Endothelial cell of umbilical vein (primary cell): ENCODE results near the gene CNOT10. TPM values are rescaled to one million over a fixed set of nuclear protein-coding genes. Genes with fewer than 3 reads are reported as not detected.

Experiments
- BruUV-seq: library from RNA; stranded (reverse); fragments of 400-500 nt; replicated peaks from 2 replicates; lab custom pipeline; 2021; lab: Mats Ljungman, UMichigan
- CTCF ChIA-PET: fragments of 300-600, 350-600 bp; sonication (Branson Sonifier 250); formaldehyde crosslinking; loops from one replicate; lab custom pipeline; 2021; ENCODE audit warnings: antibody characterized with exemption, inconsistent platforms; lab: Charles Lee
- POLR2A ChIA-PET: fragments of 300-600, 350-600 bp; sonication (Branson Sonifier 250); formaldehyde crosslinking; loops from one replicate; lab custom pipeline; 2021; ENCODE audit warnings: antibody characterized with exemption, inconsistent platforms; lab: Charles Lee
- DNase-seq: peaks from one replicate; pipeline ENCODE4 v3.0.0-alpha.2; 2011; ENCODE audit warnings: low read depth, low spot score
- FAIRE-seq: peaks from 2 replicates; lab custom pipeline; 2011; peaks lifted over from hg19 to GRCh38; lab: Jason Lieb, UNC
- H2AFZ ChIP-seq: 2 replicates; pipeline ENCODE4 v1.6.0; 2012; ENCODE audit warnings: low read depth, low read length, control low read depth, inconsistent platforms
- H3K27ac ChIP-seq: 2 replicates; pipeline ENCODE4 v1.5.1; 2011; ENCODE audit warnings: low read depth, mild to moderate bottlenecking, control low read depth, low read length, moderate library complexity; ENCODE audit not compliant: insufficient read depth
- H3K27me3 ChIP-seq, 2 experiments: 2 replicates each; pipeline versions ENCODE4 v1.6.0 to v1.6.1; 2011; ENCODE audit warnings: low read length in 2 of 2, mixed read lengths in 1 of 2; ENCODE audit not compliant: control insufficient read depth in 2 of 2, insufficient read depth in 2 of 2
- H3K36me3 ChIP-seq, 2 experiments: 2 replicates in 1 of 2; 3 replicates in 1 of 2; pipeline ENCODE4 v1.5.1; 2011; ENCODE audit warnings: low read length in 2 of 2, mild to moderate bottlenecking in 1 of 2, moderate library complexity in 1 of 2; ENCODE audit not compliant: control insufficient read depth in 2 of 2, insufficient read depth in 2 of 2; ENCODE audit errors: extremely low read depth in 1 of 2
- H3K4me1 ChIP-seq: 3 replicates; pipeline ENCODE4 v1.5.1; 2011; ENCODE audit warnings: mild to moderate bottlenecking, low read length; ENCODE audit not compliant: control insufficient read depth, insufficient read depth; ENCODE audit errors: extremely low read depth
- H3K4me2 ChIP-seq: 2 replicates; pipeline ENCODE4 v1.6.1; 2011; ENCODE audit warnings: low read length, control low read depth, mixed read lengths; ENCODE audit not compliant: insufficient read depth
- H3K4me3 ChIP-seq, 3 experiments: fragments of 200-600 bp in 1 of 3; sonication (generic), shearing (Covaris generic) in 1 of 3; replicated peaks in 1 of 3; 2 replicates each; pipeline ENCODE4 v1.5.1; 2011 to 2016; ENCODE audit warnings: control low read depth in 3 of 3, low read length in 3 of 3, mild to moderate bottlenecking in 2 of 3, inconsistent platforms in 1 of 3, low read depth in 1 of 3, moderate library complexity in 1 of 3; ENCODE audit not compliant: insufficient read depth in 1 of 3
- H3K79me2 ChIP-seq: 2 replicates; pipeline ENCODE4 v1.6.0; 2012; ENCODE audit warnings: low read length, inconsistent platforms; ENCODE audit not compliant: control insufficient read depth, insufficient read depth
- H3K9ac ChIP-seq: replicated peaks from 2 replicates; pipeline ENCODE3; 2011; ENCODE audit warnings: low read length, control low read depth; ENCODE audit not compliant: insufficient read depth; ENCODE audit errors: extremely low read depth
- H3K9me1 ChIP-seq: replicated peaks from 3 replicates; pipeline ENCODE4 v1.6.0; 2011; ENCODE audit warnings: mild to moderate bottlenecking, low read length; ENCODE audit not compliant: control insufficient read depth, insufficient read depth; ENCODE audit errors: extremely low read depth
- H3K9me3 ChIP-seq: replicated peaks from 2 replicates; pipeline ENCODE4 v1.5.1; 2012; ENCODE audit warnings: low read length, inconsistent platforms; ENCODE audit not compliant: control insufficient read depth, insufficient read depth
- H4K20me1 ChIP-seq: replicated peaks from 2 replicates; pipeline ENCODE3; 2011; ENCODE audit warnings: mild to moderate bottlenecking, low read length; ENCODE audit not compliant: control insufficient read depth, insufficient read depth; ENCODE audit errors: extremely low read depth
- CTCF ChIP-seq, 2 donors: IDR thresholded peaks; 1 replicate in 1 of 2; 2 replicates in 1 of 2; pipeline ENCODE4 v1.5.1; 2011; ENCODE audit warnings: low read length in 2 of 2, mild to moderate bottlenecking in 2 of 2, moderate library complexity in 2 of 2, control low read depth in 1 of 2, inconsistent platforms in 1 of 2, low read depth in 1 of 2; ENCODE audit not compliant: insufficient read depth in 1 of 2; ENCODE audit errors: extremely low read depth in 1 of 2
- EZH2 ChIP-seq: IDR thresholded peaks from 2 replicates; pipeline ENCODE4 v1.6.1; 2012; ENCODE audit warnings: borderline replicate concordance, low read depth, mild to moderate bottlenecking, moderate library complexity, low read length, inconsistent platforms; ENCODE audit not compliant: severe bottlenecking
- FOS ChIP-seq: IDR thresholded peaks from 2 replicates; pipeline ENCODE4 v1.6.1; 2011; ENCODE audit warnings: mild to moderate bottlenecking, low read length, moderate library complexity, borderline replicate concordance; ENCODE audit not compliant: insufficient read depth
- GATA2 ChIP-seq: IDR thresholded peaks from 2 replicates; pipeline ENCODE4 v1.7.0; 2011; ENCODE audit warnings: low read depth, mild to moderate bottlenecking, moderate library complexity, mixed read lengths, low read length; ENCODE audit not compliant: insufficient read length, insufficient read depth
- JUN ChIP-seq: IDR thresholded peaks from 2 replicates; pipeline ENCODE4 v1.6.1; 2011; ENCODE audit warnings: borderline replicate concordance, low read depth; ENCODE audit not compliant: insufficient read length, insufficient read depth
- MAX ChIP-seq: IDR thresholded peaks from 2 replicates; pipeline ENCODE4 v1.6.1; 2011; ENCODE audit not compliant: insufficient read depth, insufficient read length
- MYC ChIP-seq: IDR thresholded peaks from one replicate; pipeline ENCODE4 v1.6.1; 2011; ENCODE audit warnings: mild to moderate bottlenecking, low read depth, low read length
- POLR2A ChIP-seq: IDR thresholded peaks from 2 replicates; pipeline ENCODE4 v1.6.1; 2012; ENCODE audit warnings: low read depth, mild to moderate bottlenecking, control low read depth, low read length
- POLR2AphosphoS5 ChIP-seq: IDR thresholded peaks from 2 replicates; pipeline ENCODE4 v1.6.1; 2012; ENCODE audit warnings: low read depth, mild to moderate bottlenecking, control low read depth, low read length, moderate library complexity; ENCODE audit not compliant: insufficient read depth
- dilution Hi-C: fragments of 300-500 bp; cut with MboI; formaldehyde crosslinking; loops from one replicate; pipeline ENCODE4 v1.15.0; 2019; ENCODE audit warnings: low sequenced_read_pairs; ENCODE audit not compliant: extremely low pct_ligation_motif_present
- intact Hi-C: fragments of 100-400 bp; cut with micrococcal nuclease; formaldehyde crosslinking; loops from one replicate; pipeline ENCODE4 v1.10.0; 2022
- polyA plus RNA-seq, 4 experiments: library from polyadenylated mRNA; depleted of rRNA in 3 of 4; stranded (reverse) in 3 of 4; unstranded in 1 of 4; fragments of >200 nt; gene quantifications; 2 replicates each; pipeline versions ENCODE4 v1.2.1 to v1.2.3, GENCODE V29; 2011 to 2012; ENCODE audit warnings: missing spikeins in 1 of 4
- total RNA-seq: library from RNA; stranded (reverse); gene quantifications from 2 replicates; pipeline ENCODE4 v1.2.3, GENCODE V29; 2021

CNOT10 gene
- total and polyA plus RNA-seq, 2 donors (not counting 3 experiments of a cell fraction or from before 2014, with no cell fraction given): 23.6 to 28.6 TPM

GRCh38 chr3:32819551-32820348 is 134.8 kb downstream of the CNOT10 start:
- H3K27me3 ChIP-seq: peaks cover 70 to 82% of the 10 kb centered on the region in 2 experiments
- POLR2A ChIA-PET: no interaction called here
- CTCF ChIA-PET: no interaction called here
- intact Hi-C loops: no loop called here
- H3K79me2 ChIP-seq: no peaks in the 10 kb centered on the region
- H3K4me2 ChIP-seq: no peak overlapping the region
- no peak overlapping the region for H3K27ac ChIP-seq
- DNase-seq: no peak
- no peak for FAIRE-seq
- no peaks in the 10 kb centered on the region for H3K36me3 ChIP-seq
- no peaks in the 10 kb centered on the region for H3K9me1 ChIP-seq
- H3K9ac ChIP-seq: no peak overlapping the region
- no peak for TF ChIP-seq POLR2A
- no peak for TF ChIP-seq MYC
- TF ChIP-seq CTCF (IDR thresholded peaks at IDR 0.05; ENCODE audit: extremely low read depth in 1 of 2, insufficient read depth in 1 of 2, low read depth in 1 of 2, low read length in 2 of 2): no peak
- TF ChIP-seq EZH2: no peak
- TF ChIP-seq POLR2AphosphoS5: no peak
- TF ChIP-seq JUN: no peak
- no peak for TF ChIP-seq FOS
- no peak for TF ChIP-seq MAX
- no peak for TF ChIP-seq GATA2
- dilution Hi-C loops: no loop called here
- no peaks in the 10 kb centered on the region for H3K9me3 ChIP-seq
- no peaks in the 10 kb centered on the region for H4K20me1 ChIP-seq
- peaks cover 6% of the 10 kb centered on the region for H3K4me1 ChIP-seq
- H2AFZ ChIP-seq: no peak overlapping the region
- BruUV-seq: no TSS peak
- no peak overlapping the region for H3K4me3 ChIP-seq
